ENCODE data around the gene GPLD1.
"Not testable (repeated sequence)": the region's sequence is repeated elsewhere in the genome, so short reads cannot be mapped to it uniquely, and the experiment has no call there.

GPLD1 gene

GRCh38 chr6:24513602-24514001 lies 24.2 kb upstream of the GPLD1 start:
- no peaks in the 10 kb centered on the region for H3K9me2 ChIP-seq (replicated peaks; ENCODE audit: insufficient read depth, low read length)
- H3K9ac ChIP-seq (ENCODE audit: low read length) = peak overlapping the region; percentile 24; the same call in 1 of the 2 replicates
- H3K4me2 ChIP-seq (ENCODE audit: low read depth, low read length) = peak overlapping the region; percentile 28
- no peaks in the 10 kb centered on the region for H4K20me1 ChIP-seq (ENCODE audit: insufficient read depth, low read length)
- peak; percentile 88 for DNase-seq
- H3K36me3 ChIP-seq (replicated peaks; ENCODE audit: insufficient read depth, low read length) = no peaks in the 10 kb centered on the region
- H3K4me3 ChIP-seq (ENCODE audit: low read length) = no peak overlapping the region
- no peaks in the 10 kb centered on the region for H3K79me2 ChIP-seq (ENCODE audit: low read length)
- H2AFZ ChIP-seq (ENCODE audit: low read length) = 0 out of 2 replicates have a peak overlapping the region, but pooled peaks have one; percentile 12
- no peaks in the 10 kb centered on the region for H3K9me3 ChIP-seq (replicated peaks; ENCODE audit: insufficient read depth, low read length)
- no peaks in the 10 kb centered on the region for H3K27me3 ChIP-seq (replicated peaks; ENCODE audit: insufficient read depth, low read length)
- peak; percentile 55 for TF ChIP-seq CTCF (IDR thresholded peaks at IDR 0.05; ENCODE audit: low read length)
- TF ChIP-seq EZH2phosphoT487 (IDR thresholded peaks at IDR 0.05; ENCODE audit: low read length) = no peak
- no peak for TF ChIP-seq EZH2 (optimal IDR thresholded peaks at IDR 0.05; ENCODE audit: low read depth, low read length)
- H3K27ac ChIP-seq (ENCODE audit: low read length) = peak overlapping the region; percentile 72; the same call in 1 of the 2 replicates
- H3F3A ChIP-seq (ENCODE audit: insufficient read depth, low read length) = peaks cover 23% of the 10 kb centered on the region
- H3K4me1 ChIP-seq (ENCODE audit: low read length) = peaks cover 28% of the 10 kb centered on the region

- H3K4me1 ChIP-seq (ENCODE audit: low read length) = peaks cover 15% of the 10 kb centered on the region
- H4K20me1 ChIP-seq (ENCODE audit: insufficient read depth, low read length); H3K9ac ChIP-seq (ENCODE audit: low read length); H3K27ac ChIP-seq (ENCODE audit: low read length); H3K36me3 ChIP-seq (replicated peaks; ENCODE audit: insufficient read depth, low read length); H3K27me3 ChIP-seq (replicated peaks; ENCODE audit: insufficient read depth, low read length); H3K79me2 ChIP-seq (ENCODE audit: low read length); H3K4me3 ChIP-seq (ENCODE audit: low read length); DNase-seq; H3K4me2 ChIP-seq (ENCODE audit: low read depth, low read length); H3K9me3 ChIP-seq (replicated peaks; ENCODE audit: insufficient read depth, low read length); H2AFZ ChIP-seq (ENCODE audit: low read length); H3F3A ChIP-seq (ENCODE audit: insufficient read depth, low read length); H3K9me2 ChIP-seq (replicated peaks; ENCODE audit: insufficient read depth, low read length): not testable (repeated sequence)
Measured at GRCh38 chr6:24511976-24512375, 22.6 kb upstream of the GPLD1 start.

- Histone ChIP-seq H3K4me3 (ENCODE audit: low read length) (no peak overlapping the region), H3K36me3 (replicated peaks; ENCODE audit: insufficient read depth, low read length) (no peaks in the 10 kb centered on the region), H2AFZ (ENCODE audit: low read length) (no peak overlapping the region), H3K9me2 (replicated peaks; ENCODE audit: insufficient read depth, low read length) (no peaks in the 10 kb centered on the region), H3K9me3 (replicated peaks; ENCODE audit: insufficient read depth, low read length) (no peaks in the 10 kb centered on the region), H3K4me2 (ENCODE audit: low read depth, low read length) (no peak overlapping the region), H3F3A (ENCODE audit: insufficient read depth, low read length) (no peaks in the 10 kb centered on the region), H3K4me1 (ENCODE audit: low read length) (no peaks in the 10 kb centered on the region), H3K79me2 (ENCODE audit: low read length) (no peaks in the 10 kb centered on the region), H3K27ac (ENCODE audit: low read length) (no peak overlapping the region), H4K20me1 (ENCODE audit: insufficient read depth, low read length) (no peaks in the 10 kb centered on the region), H3K9ac (ENCODE audit: low read length) (no peak overlapping the region), H3K27me3 (replicated peaks; ENCODE audit: insufficient read depth, low read length) (no peaks in the 10 kb centered on the region)
- no peak for DNase-seq
- no peak for TF ChIP-seq CTCF (IDR thresholded peaks at IDR 0.05; ENCODE audit: low read length)
- TF ChIP-seq EZH2phosphoT487 (IDR thresholded peaks at IDR 0.05; ENCODE audit: low read length) = no peak
- TF ChIP-seq EZH2 (optimal IDR thresholded peaks at IDR 0.05; ENCODE audit: low read depth, low read length) = no peak
Measured at GRCh38 chr6:24506814-24507520, 17.6 kb upstream of the GPLD1 start.

Data from MM.1S (cell line).